ENCODE results near the gene CUX1. TPM values are rescaled to one million over a fixed set of nuclear protein-coding genes. Genes with fewer than 3 reads are reported as not detected.
"Not testable (repeated sequence)": the region's sequence is repeated elsewhere in the genome, so short reads cannot be mapped to it uniquely, and the experiment has no call there.

CUX1 gene, protein sequence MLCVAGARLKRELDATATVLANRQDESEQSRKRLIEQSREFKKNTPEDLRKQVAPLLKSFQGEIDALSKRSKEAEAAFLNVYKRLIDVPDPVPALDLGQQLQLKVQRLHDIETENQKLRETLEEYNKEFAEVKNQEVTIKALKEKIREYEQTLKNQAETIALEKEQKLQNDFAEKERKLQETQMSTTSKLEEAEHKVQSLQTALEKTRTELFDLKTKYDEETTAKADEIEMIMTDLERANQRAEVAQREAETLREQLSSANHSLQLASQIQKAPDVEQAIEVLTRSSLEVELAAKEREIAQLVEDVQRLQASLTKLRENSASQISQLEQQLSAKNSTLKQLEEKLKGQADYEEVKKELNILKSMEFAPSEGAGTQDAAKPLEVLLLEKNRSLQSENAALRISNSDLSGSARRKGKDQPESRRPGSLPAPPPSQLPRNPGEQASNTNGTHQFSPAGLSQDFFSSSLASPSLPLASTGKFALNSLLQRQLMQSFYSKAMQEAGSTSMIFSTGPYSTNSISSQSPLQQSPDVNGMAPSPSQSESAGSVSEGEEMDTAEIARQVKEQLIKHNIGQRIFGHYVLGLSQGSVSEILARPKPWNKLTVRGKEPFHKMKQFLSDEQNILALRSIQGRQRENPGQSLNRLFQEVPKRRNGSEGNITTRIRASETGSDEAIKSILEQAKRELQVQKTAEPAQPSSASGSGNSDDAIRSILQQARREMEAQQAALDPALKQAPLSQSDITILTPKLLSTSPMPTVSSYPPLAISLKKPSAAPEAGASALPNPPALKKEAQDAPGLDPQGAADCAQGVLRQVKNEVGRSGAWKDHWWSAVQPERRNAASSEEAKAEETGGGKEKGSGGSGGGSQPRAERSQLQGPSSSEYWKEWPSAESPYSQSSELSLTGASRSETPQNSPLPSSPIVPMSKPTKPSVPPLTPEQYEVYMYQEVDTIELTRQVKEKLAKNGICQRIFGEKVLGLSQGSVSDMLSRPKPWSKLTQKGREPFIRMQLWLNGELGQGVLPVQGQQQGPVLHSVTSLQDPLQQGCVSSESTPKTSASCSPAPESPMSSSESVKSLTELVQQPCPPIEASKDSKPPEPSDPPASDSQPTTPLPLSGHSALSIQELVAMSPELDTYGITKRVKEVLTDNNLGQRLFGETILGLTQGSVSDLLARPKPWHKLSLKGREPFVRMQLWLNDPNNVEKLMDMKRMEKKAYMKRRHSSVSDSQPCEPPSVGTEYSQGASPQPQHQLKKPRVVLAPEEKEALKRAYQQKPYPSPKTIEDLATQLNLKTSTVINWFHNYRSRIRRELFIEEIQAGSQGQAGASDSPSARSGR (N-terminal part only)
- total RNA-seq = 53.3 TPM

GRCh38 chr7:101817471-101818286, at the start of gene CUX1:
TSS of gene CUX1 (plus strand) at chr7:101817626. CDS start at chr7:101817640, 14 bp downstream.
- peak; percentile 41 for ATAC-seq

DNA sequence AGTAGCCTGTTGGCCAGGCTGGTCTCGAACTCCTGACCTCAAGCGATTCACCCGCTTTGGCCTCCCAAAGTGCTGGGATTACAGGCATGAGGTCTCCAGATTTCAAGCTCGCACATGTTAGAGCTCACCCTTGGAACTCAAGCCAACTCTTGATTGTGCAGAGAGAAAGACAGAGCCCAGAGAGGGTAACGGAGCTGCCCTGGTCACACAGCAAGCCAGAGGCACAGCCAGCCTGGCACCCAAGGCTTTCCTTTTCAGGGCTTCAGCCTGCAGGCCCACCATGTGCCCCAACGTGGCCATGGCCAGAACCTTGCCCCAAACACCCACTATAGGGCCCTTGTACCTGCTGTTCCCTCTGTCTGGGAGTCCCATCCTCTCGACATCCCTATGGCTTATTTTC, 49.1 kb upstream of the CUX1 start:
- ATAC-seq = no peak

GRCh38 chr7:101770466-101770865, 47.0 kb upstream of the CUX1 start:
- no peak for ATAC-seq

DNA sequence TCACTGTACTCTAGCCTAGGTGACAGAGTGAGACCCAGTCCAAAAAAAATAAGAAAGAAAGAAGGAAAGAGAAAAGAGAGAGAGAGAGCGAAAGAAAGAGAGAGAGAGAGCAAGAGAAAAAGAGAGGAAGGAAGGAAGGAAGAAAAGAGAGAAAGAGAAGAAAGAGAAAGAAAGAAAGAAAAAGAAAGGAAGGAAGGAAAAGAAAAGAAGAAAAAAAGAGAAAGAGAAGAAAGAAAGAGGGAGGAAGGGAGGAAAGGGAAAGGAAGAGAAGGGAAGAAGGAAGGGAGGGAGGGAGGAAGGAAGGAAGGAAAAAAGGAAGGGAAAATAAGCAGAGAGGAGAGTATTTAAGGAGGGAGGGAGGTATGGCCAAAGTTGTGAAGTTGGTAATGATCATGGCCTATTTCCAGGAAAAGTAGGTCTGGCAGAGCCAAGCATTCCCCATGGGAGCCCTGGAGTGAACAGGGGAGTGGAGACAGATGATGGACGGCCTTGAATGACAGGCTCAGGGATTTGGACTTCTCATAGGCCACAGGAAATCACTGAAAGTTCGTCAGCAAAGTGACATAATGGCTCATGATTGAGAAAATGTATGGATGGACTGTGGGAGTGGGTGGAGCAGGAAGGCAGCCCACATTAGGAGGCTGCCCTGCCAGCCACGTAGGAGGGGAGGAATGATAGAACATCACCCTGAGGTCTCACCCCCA, 44.8 kb upstream of the CUX1 start:
- no peak for ATAC-seq

GRCh38 chr7:101775181-101775580, 42.2 kb upstream of the CUX1 start:
- no peak for ATAC-seq

- ATAC-seq = no peak
Observed at GRCh38 chr7:101778026-101778580, 39.3 kb upstream of the CUX1 start.

DNA sequence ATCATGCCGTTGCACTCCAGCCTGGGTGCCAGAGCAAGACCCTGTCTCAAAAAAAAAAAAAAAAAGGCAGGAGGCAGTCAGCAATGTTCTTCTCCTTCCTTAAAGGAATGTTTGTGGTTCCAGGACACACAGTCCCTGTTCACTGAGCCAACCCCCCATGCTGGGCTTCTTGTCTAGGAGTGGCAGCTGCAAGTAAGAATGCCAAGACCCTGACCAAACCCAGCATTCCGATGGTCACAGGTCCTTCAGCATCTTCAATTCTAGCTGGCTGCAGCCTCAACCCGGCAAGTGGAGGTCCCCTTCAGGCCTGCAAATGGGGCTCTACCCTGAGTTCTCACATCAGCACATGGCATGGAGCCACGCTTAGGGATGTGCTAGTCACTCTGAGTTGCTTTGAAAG, 38.2 kb upstream of the CUX1 start:
- no peak for ATAC-seq

- no peak for ATAC-seq
Observed at GRCh38 chr7:101780281-101780680, 37.1 kb upstream of the CUX1 start.

GRCh38 chr7:101781439-101781838, 36.0 kb upstream of the CUX1 start:
- ATAC-seq = no peak

- ATAC-seq = no peak
Observed at GRCh38 chr7:101782476-101782875, 35.0 kb upstream of the CUX1 start.

- no peak for ATAC-seq
Observed at GRCh38 chr7:101782896-101783295, 34.5 kb upstream of the CUX1 start.

- ATAC-seq = no peak
Observed at GRCh38 chr7:101783381-101784181, 33.8 kb upstream of the CUX1 start.

- ATAC-seq = no peak
Observed at GRCh38 chr7:101784292-101785127, 32.9 kb upstream of the CUX1 start.

GRCh38 chr7:101787864-101788263, 29.6 kb upstream of the CUX1 start:
- ATAC-seq = no peak

- ATAC-seq = no peak
Observed at GRCh38 chr7:101788517-101788916, 28.9 kb upstream of the CUX1 start.

DNA sequence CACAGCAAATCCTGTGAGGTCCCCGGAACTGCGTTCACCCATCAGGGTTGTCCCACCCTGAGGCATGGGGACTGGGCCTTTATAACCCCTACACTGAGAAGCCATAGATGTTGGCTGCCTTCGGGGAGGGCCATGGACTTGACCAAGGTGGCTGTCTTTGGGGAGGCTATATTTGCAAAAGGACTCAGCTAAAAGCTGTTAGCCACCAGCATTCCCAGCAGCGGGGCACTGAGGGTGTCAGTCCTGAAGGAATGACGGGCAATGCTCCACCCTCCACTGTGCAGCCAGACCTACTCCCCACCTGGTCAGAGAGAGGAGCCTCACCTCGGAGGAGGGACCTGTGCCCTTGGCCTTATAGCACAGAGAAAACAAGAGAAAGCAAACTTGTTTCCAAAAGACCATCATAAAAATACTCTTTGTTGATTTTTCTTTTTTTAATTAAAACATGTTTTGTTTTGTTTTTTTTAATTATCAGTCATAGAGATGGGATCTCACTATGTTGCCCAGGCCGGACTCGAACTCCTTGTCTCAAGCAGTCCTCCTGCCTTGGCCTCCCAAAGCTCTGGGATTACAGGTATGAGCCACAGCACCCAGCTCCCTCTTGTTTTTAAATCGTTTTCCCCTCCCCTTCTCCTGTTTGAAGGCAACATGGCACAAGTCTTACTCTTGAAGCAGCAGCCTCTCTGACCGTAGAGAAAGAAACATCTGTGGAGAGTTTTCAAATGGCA, 26.7 kb upstream of the CUX1 start:
- no peak for ATAC-seq

DNA sequence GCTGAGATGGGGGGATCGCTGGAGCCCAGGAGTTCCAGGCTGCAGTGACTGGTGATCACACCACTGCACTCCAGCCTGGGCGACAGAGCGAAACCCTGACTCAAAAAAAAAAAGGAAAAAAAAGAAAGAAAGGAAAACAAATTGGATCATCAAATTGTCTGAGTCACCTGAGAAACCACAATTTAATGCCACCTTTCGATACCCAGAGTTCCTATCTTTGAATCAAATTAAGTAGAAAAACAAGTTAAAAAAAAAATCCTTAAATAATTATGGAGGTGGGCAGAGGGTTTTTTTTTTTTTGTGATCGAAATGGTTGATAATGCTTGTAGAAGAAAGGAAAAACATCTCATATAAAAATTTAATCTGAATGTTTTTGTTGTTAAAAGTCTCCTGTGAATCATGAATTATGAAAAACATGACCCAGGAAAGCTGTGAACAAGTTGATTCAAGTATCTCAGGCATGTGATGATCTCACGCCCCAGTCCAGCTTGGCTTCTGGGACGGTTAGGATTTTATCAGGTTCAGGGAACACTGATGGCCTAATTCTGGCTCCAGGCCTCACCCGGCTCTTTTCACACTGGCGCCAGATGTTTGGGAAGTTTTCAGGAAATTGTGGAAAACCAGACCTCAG, 25.3 kb upstream of the CUX1 start:
- ATAC-seq = peak; percentile 82

GRCh38 chr7:101792682-101793071, 24.7 kb upstream of the CUX1 start:
- not testable (repeated sequence) for ATAC-seq
